ENCODE data around the gene TMOD3. TPM values are rescaled to one million over a fixed set of nuclear protein-coding genes. Genes with fewer than 3 reads are reported as not detected.

Gene TMOD3
- total and polyA plus RNA-seq, 2 of the 8 experiments (the other 6 are each of a cell fraction or from before 2014, with no cell fraction given): 3.9 to 29.0 TPM

GRCh38 chr15:51841406-51842040 is 12.1 kb downstream of the TMOD3 start:
- H3K56ac ChIP-seq (replicated peaks; ENCODE audit: insufficient read length, low read depth, low read length): no peak overlapping the region
- no peak overlapping the region for H2AK5ac ChIP-seq (ENCODE audit: low read depth, low read length)
- peaks cover 11% of the 10 kb centered on the region; the same call in 1 of the 2 replicates for H3K79me1 ChIP-seq (ENCODE audit: low read depth, low read length)
- no peak overlapping the region for H3K4me2 ChIP-seq (ENCODE audit: insufficient read depth in 1 of 2, low read depth in 2 of 2, low read length in 2 of 2)
- peaks cover 0 to 74% of the 10 kb centered on the region in 2 experiments for H3K79me2 ChIP-seq (ENCODE audit: control insufficient read depth in 1 of 2, insufficient read depth in 2 of 2, low read length in 2 of 2)
- H3K9me3 ChIP-seq (ENCODE audit: insufficient read depth in 2 of 2, low read depth in 1 of 2, low read length in 1 of 2): no peaks in the 10 kb centered on the region
- no peak overlapping the region for H3K27ac ChIP-seq (ENCODE audit: low read depth, low read length)
- H3K18ac ChIP-seq (ENCODE audit: extremely low read depth, low read length): no peak overlapping the region
- FAIRE-seq (no peak), DNase-seq (ENCODE audit: low read depth in 1 of 2, low spot score in 2 of 2) (no peak)
- H4K91ac ChIP-seq (replicated peaks; ENCODE audit: insufficient read length, low read length): no peak overlapping the region
- H4K20me1 ChIP-seq (replicated peaks in 1 of 2; ENCODE audit: control insufficient read depth in 1 of 2, insufficient read depth in 2 of 2, low read length in 2 of 2): peaks cover 0 to 6% of the 10 kb centered on the region in 2 experiments
- ChIA-PET POLR2A (ENCODE audit: partially characterized antibody) (no interaction called here), CTCF (ENCODE audit: partially characterized antibody) (interaction anchor here (0.6 to 1.2 kb wide), 3 partner anchors 54 to 116 kb away, joined by 3 to 4 read pairs (median 3); no protein-coding TSS in a partner anchor)
- no peak overlapping the region for H4K8ac ChIP-seq (ENCODE audit: extremely low read depth, insufficient read depth, low read length)
- H2BK120ac ChIP-seq (replicated peaks; ENCODE audit: low read depth, low read length): no peak overlapping the region
- no peak overlapping the region for H2BK20ac ChIP-seq (ENCODE audit: low read length)
- H4K5ac ChIP-seq (ENCODE audit: insufficient read length, low read depth, low read length): no peak overlapping the region
- no peaks in the 10 kb centered on the region for H3K23me2 ChIP-seq (ENCODE audit: low read depth, low read length)
- no peak overlapping the region for H2AFZ ChIP-seq (ENCODE audit: low read length)
- H2BK12ac ChIP-seq (ENCODE audit: low read depth, low read length): no peak overlapping the region
- no peak overlapping the region for H3K4ac ChIP-seq (replicated peaks; ENCODE audit: insufficient read length, low read depth, low read length)
- H2BK15ac ChIP-seq (ENCODE audit: low read length): no peak overlapping the region
- WGBS, 2 experiments (ENCODE audit: extremely low coverage in 1 of 2, insufficient coverage in 1 of 2, insufficient read length in 1 of 2, insufficient replicate concordance in 2 of 2, low coverage in 1 of 2, low lambda C conversion rate in 2 of 2, missing lambda C conversion rate in 1 of 2): 90% methylated on average over 5 of the region's 5 CpGs; no CpG with 5 or more reads in 1 of the 2 experiments
- peaks cover 0 to 6% (median 3%) of the 10 kb centered on the region in 4 experiments; a peak in 3 of 7 replicates for H3K4me1 ChIP-seq (replicated peaks in 1 of 4; ENCODE audit: control insufficient read depth in 3 of 4, insufficient read depth in 4 of 4, low read length in 3 of 4)
- no peak overlapping the region for H3K14ac ChIP-seq (ENCODE audit: insufficient read length)
- H3K23ac ChIP-seq (ENCODE audit: insufficient read length): no peak overlapping the region
- no peak overlapping the region for H2BK5ac ChIP-seq (ENCODE audit: low read depth, low read length)
- no peaks in the 10 kb centered on the region for H3K27me3 ChIP-seq (replicated peaks in 1 of 4; ENCODE audit: control insufficient read depth in 3 of 4, extremely low read depth in 1 of 4, insufficient read depth in 3 of 4, low read length in 3 of 4)
- H3K4me3 ChIP-seq (ENCODE audit: extremely low read depth in 1 of 4, insufficient read depth in 2 of 4, low read depth in 3 of 4, low read length in 4 of 4): no peak overlapping the region
- no peak overlapping the region for H3K9ac ChIP-seq (replicated peaks in 1 of 4; ENCODE audit: extremely low read depth in 1 of 4, low read depth in 3 of 4, low read length in 3 of 4)
- no peaks in the 10 kb centered on the region for H3K36me3 ChIP-seq (ENCODE audit: control insufficient read depth in 2 of 4, insufficient read depth in 4 of 4, low read length in 3 of 4)
- TF ChIP-seq BACH1 (IDR thresholded peaks at IDR 0.05; ENCODE audit: low read length) (no peak), ZNF274 (IDR thresholded peaks at IDR 0.05; ENCODE audit: borderline replicate concordance, extremely low read depth, low read length) (no peak), KDM4A (IDR thresholded peaks at IDR 0.05; ENCODE audit: low read depth, low read length, severe bottlenecking) (no peak), EGR1 (IDR thresholded peaks at IDR 0.05; ENCODE audit: borderline replicate concordance, low read depth, low read length) (no peak), SIX5 (IDR thresholded peaks at IDR 0.05; ENCODE audit: low read depth, low read length) (no peak), EP300 (IDR thresholded peaks at IDR 0.05; ENCODE audit: borderline replicate concordance in 1 of 2, low read depth in 2 of 2, low read length in 2 of 2) (no peak), ASH2L (IDR thresholded peaks at IDR 0.05; ENCODE audit: low read length) (no peak), USF2 (IDR thresholded peaks at IDR 0.05; ENCODE audit: low read length) (no peak), ATF3 (IDR thresholded peaks at IDR 0.05; ENCODE audit: insufficient read depth, low read depth, low read length) (no peak), PHF8 (conservative IDR thresholded peaks at IDR 0.05; ENCODE audit: low read depth, low read length) (no peak), BCL11A (IDR thresholded peaks at IDR 0.05; ENCODE audit: low read depth in 2 of 2, low read length in 2 of 2) (no peak)
